GM19240 (cell line): Measurements from ENCODE around the gene ITGBL1.

Source experiments
- DNase-seq: peaks from one replicate; pipeline ENCODE4 v3.0.0; 2011; ENCODE audit warnings: low spot score; ENCODE audit not compliant: insufficient read length

The ITGBL1 gene

DNA sequence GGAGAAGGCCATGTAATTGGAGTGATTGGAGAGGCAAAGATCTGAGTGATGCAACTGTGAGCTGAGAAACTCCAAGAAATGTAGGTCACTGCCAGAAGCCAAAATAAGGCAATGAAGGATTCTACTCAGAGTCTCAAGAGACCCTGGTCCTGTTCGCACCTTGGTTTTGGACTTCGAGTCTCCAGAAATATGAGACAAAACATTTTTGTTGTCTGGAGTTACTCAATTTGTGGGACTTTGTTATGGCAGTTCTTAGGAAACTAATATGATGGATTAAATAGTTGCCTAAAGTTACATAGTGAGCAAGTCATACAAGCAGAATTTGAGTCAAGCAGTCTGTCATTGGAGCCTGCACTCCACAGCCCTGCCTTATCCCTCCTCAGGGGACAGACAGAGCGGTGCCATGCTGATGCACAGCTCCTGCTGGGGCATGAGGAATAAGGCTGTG lies 104.2 kb downstream of the ITGBL1 start:
- no peak for DNase-seq

DNA sequence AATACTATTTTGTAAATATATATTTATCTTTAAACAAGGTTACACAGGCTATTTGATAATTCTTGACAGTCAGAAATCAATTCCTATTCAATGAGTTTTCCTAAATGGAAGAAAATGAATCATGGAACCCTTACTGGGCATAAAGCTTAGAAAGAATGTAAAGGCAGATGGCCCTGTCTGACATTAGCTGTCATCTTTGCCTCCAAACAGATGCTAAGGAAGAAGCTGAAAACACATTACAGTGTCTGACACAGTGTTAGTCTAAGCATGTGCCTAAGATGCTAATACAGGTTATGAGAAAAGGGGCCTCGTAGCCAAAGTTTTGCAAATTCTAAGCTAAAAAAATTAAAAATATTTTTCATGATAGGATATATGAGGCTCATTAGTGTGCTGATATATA lies 112.8 kb downstream of the ITGBL1 start:
- no peak for DNase-seq

DNA sequence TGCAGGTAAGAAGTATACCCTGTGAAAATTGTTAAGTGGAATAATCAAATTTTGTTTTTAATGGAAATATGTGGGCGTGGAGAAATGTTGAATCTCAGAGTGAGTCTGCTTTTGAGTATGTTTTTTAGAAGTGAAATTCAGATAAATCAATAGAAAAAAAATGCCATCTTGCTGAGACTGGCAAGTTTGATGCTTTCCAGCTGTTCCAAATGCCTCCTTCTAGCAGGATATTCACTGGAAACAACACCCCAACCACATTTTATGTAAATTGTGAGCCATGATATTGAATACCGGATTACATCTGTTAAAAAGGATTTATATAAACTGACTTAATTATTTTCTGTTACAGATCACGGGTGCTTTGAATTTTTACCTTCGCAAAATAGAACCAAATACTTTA lies 115.4 kb downstream of the ITGBL1 start:
- no peak for DNase-seq

DNA sequence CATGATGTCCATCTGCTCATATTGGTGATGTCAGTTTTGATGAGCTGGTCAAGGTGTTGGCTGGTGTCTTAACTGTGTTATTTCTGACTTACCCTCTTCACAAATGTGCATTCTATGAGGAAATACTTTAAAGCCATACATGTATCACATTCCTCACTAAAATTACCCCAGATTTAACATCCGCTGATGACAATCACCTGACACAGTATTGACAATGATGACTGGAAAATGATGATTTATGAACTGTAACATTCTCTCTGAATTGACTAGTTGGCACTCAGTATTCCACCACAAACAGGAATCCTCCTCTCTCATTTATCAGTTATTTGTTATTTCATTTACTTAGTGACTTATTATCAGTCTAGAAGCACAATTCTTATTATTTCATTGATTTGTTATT lies 117.3 kb downstream of the ITGBL1 start:
- DNase-seq, result no peak

DNA sequence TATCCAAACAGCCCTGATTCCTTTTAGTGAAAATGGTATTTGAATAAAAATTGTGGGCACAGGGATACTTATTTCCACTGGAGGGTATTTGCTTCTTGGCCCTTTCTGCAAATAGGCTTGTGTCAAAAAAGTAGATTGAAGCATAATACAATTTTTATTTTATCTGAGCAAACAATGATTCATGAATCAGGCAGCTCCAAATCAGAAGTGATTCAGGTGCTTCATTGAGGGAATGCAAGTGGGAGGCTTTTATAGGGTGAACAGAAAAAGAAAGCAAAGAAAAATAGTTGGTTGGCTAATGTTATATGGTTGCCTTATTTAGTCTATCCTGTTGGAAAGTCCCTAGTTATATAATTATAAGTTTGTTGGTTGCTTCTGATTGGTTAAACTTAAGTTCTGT lies 117.9 kb downstream of the ITGBL1 start:
- no peak for DNase-seq

DNA sequence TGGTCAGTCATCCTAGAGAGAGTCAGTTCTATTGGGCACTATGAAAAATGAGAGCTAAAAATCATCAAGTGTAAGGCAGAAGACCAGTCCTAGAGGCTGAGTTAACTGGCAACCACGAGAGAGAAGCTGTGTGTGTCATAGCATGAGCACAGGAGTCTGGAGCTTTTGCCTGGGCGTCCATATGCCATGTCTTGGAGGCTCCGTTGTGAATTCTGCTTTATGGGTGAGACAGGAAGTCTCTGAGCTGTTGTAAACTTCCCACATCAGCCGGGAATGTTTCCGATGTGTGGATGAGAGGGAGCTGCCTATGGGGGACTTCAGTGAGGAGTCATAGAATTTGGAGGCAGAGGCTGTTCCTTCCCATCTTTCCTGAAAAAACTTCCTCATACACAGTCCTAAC lies 120.0 kb downstream of the ITGBL1 start:
- DNase-seq, result no peak

DNA sequence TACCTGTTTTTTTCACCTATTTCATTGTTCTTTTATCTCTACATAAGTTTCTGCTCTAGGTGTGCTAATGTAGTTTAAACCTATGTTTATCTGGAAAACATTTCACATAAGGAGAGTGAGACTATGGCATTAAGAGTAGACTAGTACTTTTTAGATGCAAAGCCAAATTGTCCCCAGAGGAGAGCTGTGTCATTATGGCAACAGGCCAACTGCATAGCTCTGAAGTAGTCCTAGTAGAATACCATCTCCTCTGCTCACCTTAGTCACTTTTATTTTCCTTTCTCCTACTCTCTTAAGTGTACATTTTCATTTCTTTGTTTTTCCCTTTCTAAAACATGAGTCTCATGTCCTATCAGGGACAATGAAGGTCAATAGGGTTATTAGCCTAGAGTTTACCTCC lies 123.1 kb downstream of the ITGBL1 start:
- DNase-seq, result no peak

DNA sequence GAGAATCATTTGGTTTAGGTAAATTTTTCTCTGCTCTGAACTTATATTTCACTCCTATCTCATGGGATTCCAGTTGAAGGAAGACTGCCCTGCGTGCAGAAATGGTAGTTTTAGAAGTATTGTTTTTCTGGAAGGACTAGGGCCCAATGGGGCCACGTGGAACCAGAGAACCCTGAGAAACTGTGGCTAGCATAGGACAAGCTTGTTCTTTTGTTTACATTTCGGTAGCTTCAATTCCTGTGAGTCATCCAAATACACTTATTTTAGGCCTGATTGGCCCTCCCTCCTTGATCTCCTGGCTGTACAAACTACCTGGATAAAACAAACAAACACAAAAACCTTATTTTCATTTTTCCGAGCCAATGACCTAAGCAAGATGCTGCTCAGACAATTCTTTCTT lies 124.0 kb downstream of the ITGBL1 start:
- DNase-seq, result no peak

DNA sequence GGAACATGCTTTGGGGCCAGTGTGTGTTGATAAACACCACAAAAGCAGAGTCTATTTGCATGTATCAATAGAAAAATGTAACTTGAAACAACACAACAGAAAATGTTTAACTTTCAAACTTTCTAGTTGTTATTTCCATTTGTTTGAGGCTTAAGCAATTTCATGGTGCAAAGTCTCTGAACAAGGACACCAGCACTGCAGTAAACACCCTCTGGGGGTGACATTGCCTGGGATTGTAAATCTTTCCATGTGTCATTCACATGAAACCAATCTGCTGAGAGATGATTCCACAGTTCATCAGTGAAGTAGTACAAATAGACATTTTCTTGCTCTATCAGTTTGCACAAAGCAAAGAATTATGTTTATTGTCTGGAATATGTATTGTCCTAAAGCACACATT lies 124.5 kb downstream of the ITGBL1 start:
- DNase-seq, result no peak

DNA sequence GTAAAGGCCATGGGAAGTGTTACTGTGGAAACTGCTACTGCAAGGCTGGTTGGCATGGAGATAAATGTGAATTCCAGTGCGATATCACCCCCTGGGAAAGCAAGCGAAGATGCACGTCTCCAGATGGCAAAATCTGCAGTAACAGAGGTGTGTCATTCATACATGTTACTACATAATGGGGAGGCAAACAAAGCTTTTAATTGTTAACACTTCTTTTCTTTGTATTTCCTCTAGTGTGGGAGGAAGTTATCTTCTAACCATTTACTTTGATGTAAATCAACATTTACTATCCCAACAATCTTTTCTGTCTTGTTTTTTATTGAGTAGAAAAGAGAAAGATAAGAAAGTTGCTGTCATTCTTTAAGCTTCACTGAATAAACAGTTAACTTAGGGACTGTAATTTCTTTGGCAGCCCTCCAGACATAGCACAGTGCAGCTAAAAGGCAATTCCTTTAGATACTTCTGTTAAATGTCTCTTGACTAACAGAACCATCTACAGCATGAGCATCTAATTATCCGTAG lies 126.9 kb downstream of the ITGBL1 start:
- no peak for DNase-seq

DNA sequence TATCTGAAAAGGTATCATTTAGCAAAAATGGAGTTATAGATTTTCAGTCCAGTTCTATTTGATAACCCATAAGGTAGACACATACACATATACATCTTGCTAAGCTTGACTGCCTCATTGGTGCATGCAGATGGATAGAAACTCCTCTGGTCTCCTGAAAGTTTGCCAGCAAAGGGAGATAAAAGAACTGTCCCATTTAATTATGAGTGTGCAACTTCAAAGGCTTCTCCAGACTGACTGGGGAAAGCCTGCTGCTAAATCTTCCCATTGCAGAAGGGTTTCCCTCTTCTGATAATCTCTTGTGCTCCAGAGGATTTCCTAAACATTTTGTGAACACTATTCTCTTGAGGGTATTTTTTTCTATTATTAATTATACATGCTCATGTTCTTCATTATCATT lies 131.9 kb downstream of the ITGBL1 start:
- no peak for DNase-seq

DNA sequence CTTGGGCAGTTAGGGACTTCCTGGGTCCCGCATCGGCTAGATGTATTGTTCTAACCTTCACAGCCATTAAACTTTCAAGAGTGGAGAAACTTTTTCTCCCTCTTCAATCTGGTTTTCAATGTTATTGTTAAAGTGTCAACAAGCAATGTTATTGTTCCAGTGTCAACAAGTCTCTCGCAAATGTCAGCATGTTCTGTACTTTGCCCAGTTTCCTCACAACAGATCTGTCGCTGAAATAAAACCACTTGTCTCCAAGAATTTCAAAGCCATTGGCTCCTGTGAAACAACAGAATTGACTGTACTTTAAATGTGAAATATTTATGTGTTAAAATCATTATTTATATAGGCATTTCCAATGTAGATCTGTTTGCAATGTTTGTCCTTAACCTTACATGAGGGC lies 138.0 kb downstream of the ITGBL1 start:
- no peak for DNase-seq

DNA sequence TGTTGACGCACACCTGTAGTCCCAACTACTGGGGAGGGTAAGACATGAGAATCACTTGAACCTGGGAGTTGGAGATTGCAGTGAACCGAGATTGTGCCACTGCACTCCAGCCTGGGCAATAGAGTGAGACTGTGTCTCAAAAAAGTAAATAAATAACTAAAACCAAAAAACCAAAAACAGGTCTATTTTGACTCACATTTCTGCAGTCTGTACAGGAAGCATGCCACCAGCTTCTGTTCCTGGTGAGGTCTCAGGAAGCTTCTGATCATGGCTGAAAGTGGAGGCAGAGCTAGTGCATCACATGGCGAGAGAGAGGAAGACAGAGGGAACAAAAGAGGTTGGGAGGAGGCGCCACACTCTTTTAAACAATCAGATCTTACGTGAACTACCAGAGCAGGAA lies 142.5 kb downstream of the ITGBL1 start:
- DNase-seq, result no peak

DNA sequence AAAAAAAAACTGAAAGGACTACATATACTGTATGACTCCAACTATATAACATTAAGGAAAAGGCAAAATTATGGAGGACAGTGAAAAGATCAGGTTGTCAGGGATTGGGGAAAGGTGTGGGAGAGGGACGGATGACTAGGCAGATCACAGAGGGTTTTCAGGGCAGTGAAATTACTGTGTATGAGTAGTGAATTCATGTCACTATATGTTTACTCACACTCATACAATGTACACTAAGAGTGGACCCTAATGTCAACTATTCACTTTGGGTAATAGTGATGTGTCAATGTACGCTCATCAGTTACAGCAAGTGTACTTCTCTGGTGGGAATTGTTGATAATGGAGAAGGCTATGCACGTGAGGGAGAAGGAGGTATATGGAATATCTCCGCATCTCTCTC lies 144.3 kb downstream of the ITGBL1 start:
- DNase-seq, result no peak

DNA sequence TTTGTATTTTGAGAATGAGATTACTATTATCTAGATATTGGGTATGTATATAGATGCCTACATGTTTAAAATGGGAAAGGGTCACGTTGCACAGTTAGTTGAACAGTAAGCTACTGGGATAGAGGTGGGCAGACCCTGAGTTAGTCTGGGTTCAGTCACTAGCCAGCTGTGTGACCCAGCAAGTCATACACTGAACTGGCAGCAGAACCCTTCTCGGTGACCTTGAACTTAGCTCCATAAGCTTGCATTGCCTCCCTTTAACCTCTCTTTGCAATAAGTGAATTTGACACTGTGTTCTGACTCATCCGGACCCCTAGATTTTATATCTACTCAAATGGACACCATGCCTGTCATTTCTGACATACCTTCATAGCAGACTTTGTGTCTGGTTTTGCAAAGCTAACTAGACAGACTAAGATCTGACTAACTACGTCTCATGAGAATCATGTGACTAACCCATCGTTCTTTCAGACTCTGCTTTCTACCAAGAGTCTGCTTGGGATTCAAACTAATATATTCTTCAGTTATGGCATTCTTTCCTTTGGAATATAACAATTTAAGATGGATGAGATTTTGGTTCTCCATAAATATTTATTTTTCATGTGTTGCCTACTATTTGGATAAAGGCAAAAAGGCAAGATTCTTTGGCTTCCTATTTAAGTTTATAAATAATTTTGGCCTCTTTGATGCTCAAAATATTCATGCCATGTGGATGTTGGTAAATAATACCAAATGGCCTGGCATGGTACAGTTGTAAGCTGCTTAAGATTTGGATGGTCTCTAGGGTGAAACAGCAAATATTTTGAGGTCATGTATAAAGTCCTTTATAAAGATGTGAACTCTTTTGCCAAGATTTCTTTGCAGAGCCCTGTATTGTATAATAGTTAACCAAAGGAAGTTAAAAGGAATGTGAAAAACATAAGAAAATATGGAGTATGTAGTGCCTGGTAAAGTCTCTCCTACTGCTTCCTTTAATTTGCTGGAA lies 159.3 kb downstream of the ITGBL1 start:
- no peak for DNase-seq

DNA sequence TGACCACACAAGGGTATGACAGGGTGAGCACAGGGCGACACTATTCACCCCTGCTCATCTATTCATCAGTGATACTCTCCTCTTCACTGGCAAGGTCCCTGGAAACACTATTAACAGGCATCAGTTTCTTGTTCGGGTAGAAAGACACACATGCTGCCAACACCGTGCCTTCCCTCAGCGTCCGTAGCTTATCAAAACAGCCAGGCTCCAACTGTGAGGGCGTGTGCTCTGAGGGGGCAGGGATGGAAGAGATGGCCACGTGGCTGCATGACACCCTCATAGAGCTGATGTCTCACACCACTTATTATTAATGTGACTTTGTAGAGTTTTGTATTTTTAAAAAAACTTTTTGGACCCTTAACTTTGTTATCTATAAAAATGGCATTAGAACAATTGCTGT lies 160.3 kb downstream of the ITGBL1 start:
- DNase-seq, result no peak

DNA sequence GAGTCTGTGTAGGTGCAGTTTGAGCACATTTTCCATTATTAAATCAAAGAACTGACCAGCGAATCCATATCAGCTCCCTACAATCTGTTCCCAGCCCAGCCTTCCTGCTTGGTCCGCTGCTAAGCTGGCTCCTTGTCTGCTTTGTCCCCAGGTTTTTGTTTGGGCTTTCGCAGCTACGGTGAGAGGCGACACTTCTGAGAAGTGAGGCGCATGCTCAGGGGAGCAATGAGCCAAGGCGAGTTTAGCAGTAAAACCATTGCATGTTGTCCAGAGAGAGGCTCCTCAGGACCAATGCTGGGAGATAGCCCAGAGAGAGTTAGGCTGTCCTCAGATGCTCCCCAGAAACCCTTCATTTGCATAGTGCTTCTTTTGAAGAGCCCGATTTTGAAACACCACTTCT lies 162.0 kb downstream of the ITGBL1 start:
- no peak for DNase-seq

DNA sequence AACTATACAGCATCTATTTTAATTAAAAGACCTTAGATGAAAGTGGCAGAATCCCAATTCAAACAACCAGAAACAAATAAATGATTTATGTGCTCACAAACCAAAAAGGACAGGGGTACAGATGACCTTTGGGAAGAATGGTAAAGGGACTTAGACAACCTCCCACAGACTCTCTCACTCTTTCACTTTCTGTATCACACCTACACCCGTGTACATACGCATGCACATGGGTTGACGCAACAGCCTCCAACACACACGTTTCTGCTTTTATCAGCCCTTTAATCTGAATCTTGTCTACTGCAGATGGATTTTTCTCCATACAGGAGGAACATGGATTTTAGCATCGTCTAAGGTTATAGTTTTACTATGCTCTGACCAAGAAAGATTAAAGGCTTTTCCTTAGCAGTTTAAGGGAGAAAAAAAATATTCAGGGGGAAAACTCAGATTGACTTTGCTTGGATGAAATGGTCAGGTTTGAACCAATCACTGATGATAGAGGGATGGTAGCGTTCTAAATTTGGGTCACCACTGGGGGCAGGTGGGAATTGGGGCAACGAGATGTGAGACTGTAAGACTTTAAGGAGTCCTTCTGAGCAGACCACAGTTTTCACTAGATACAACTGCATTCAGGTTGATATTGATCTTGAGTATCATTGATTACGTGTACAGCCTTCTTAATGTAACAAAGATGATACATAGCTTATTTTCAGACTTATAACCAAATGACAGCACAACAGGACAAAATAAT lies 166.1 kb downstream of the ITGBL1 start:
- no peak for DNase-seq

DNA sequence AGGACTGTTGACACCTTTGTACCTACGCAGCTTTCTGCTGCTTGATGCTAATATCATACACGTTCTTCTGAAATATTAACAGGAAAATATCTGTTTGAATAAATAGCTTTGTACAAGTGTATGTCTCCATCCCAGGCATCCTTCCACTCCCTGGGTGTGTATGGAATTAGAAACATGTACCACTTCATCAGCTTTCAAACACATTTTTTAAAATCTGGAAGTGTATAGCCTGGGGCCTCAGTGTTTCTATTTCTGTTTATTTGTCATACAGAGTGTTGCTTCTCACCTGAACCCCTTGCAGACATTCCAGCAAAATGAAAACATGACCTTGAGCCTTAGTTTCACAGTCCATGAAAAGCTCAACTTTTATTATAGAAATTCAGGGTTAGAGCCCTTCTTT lies 168.6 kb downstream of the ITGBL1 start:
- DNase-seq, result no peak

DNA sequence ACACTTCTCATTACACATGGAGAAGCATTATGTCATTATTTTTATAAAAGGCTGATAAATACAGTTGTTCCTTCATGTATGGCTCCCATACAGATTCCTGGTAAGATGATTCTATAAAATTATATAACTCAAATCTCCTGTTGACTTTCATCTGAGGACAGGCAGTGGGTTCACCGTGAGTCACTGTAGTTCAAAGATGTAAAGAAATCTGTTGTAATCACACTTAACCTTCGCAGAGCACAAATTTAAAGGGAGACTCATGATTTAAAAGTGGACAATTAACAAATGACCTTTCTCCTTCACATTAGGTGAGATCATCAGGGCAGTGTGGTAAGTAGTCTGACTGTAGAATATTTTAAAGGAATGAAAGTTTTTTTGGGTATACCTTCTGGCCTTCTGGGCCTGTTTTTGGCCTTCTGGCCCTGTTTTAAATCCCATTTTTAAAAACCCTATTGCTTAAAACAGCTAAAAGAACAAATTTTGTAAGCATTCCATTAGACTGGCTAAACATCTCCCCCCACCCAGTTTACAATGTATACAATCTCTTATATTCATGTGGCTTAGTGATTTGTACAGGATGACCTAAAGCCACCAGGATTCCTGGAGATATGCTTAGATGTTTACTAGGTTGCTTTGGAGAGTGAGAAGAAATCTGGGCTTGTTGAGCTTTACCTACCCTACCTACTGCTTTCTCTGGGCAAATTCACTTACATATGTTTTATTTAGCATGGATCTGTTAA lies 171.2 kb downstream of the ITGBL1 start:
- DNase-seq, result no peak

DNA sequence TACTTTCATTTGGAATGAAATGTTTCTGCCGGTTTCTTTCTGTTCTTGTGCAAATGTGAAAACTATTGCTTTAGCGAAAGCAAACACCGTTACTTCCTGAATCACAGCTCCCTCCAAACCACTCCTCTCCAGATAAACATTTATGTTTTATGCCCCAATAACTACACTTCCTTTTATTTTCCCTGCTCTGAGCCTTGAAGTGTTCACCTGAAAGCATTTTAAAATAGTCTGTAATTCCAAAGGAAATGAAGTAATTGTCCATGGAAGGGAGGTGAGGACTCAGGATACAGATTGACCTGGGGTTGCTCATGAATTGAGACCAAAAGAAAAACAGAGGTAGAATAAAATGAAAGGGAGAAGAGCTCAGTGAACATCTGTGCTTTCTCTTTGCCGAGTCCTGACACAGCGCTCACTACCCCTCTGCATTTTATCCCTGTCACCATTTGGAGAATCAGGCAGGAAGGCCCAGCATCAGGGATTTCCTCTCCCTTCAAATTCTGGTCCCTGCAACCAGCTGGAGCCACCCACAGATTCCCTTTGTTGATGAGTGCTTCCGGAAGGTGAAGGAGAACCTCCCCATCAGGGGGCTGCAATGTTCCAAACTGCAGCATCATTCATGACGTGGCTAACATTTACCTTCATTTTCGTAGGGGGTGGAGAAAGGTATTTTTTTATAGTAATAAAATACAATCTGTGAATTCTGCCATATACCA lies 171.9 kb downstream of the ITGBL1 start:
- no peak for DNase-seq
